ENCODE data around the gene COMMD10.

Gene COMMD10

DNA sequence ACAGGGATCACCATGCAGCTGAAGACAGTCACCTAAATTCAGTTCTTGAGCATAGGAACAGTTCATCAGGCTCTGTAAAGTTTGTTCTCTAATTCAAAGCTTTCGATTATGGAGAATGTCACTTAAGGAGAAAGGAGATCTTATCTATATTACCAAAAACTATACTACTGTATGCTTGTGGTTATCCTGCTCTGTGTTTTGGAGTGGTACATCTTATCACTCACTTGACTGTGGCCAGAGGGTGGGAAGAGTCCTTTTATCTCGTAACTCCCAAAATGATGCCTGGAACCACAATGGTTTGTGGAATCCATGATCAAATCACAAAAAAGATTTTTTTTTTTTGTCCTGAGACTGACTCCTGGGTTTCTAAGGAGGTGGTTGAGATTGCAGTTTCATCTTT, 230.7 kb downstream of the COMMD10 start:
- H4K20me1 ChIP-seq: no peaks in the 10 kb centered on the region
- no peak overlapping the region for H3K27ac ChIP-seq
- no peak overlapping the region for H3K4me3 ChIP-seq
- no peak overlapping the region for H3K9ac ChIP-seq
- peaks cover 23% of the 10 kb centered on the region for H3K9me3 ChIP-seq
- no peak for TF ChIP-seq Cebpa-rat (IDR thresholded peaks at IDR 0.05)
- no peaks in the 10 kb centered on the region for H3K4me1 ChIP-seq
- no peak overlapping the region for H3K4me2 ChIP-seq
- H3K27me3 ChIP-seq: no peaks in the 10 kb centered on the region
- H3K36me3 ChIP-seq: peaks cover 29% of the 10 kb centered on the region

DNA sequence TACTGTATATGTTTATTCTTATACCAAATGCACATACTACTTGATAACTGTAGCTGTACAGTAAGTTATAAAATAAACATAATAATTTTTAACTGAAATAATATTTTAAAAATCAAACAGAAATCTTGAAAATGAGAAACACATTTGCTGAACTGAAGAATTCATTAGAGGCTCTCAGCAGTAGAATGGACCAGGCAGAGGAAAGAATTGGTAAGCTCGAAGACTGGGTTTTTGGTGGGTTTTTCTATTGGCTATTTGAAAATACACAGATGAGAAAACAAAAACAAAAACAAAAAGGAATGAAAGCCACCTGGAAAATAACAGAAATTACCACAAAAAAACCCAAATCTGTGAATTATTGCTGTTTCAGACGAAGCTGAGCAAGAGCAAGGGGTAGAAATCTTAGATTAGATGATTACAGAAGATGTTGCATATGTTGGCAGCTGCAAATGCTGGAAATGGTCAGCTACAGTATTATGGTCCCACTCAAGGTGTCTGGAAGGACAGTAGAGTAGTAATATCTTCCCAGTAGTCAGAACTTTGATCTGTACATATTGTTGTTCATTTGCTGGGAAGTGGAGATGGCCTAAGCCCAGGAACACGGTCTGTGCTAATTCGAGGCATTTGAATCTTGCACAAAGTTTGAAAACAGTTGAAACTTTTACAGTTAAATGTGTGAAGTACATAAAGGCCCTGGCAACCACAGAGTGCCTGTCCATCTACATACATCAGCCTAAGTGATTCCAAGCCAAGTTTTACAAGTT, 233.4 kb downstream of the COMMD10 start:
- no peaks in the 10 kb centered on the region for H4K20me1 ChIP-seq
- H3K36me3 ChIP-seq: peaks cover 29% of the 10 kb centered on the region
- H3K4me1 ChIP-seq: 0 out of 2 replicates have a peak, but pooled peaks cover 5% of the 10 kb centered on the region
- no peaks in the 10 kb centered on the region for H3K27me3 ChIP-seq
- peaks cover 23% of the 10 kb centered on the region for H3K9me3 ChIP-seq
- H3K27ac ChIP-seq: no peak overlapping the region
- H3K9ac ChIP-seq: no peak overlapping the region
- no peak for TF ChIP-seq Cebpa-rat (IDR thresholded peaks at IDR 0.05)
- H3K4me3 ChIP-seq: no peak overlapping the region
- no peak overlapping the region for H3K4me2 ChIP-seq

DNA sequence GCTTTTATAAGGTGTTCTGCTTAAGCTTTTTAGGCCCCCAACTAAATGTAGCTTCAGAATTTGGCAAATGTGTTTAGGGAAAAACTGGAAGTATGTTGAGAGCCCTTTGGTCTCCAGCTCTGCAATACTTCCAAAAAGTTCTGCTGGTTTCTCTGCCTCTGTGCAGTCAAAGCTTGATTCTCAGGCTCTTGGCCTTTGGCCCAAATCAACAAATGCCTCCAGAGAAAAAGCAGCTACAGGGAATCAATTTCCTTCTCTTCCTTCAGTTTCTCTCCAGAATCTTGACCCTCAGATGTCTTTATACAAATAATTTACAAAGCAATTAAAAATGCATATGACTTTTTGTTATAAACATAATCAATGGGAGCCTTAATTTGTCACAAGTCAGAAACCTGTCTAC, 235.7 kb downstream of the COMMD10 start:
- no peak overlapping the region for H3K27ac ChIP-seq
- no peaks in the 10 kb centered on the region for H4K20me1 ChIP-seq
- H3K9me3 ChIP-seq: peaks cover 23% of the 10 kb centered on the region
- H3K9ac ChIP-seq: no peak overlapping the region
- 0 out of 2 replicates have a peak, but pooled peaks cover 5% of the 10 kb centered on the region for H3K4me1 ChIP-seq
- TF ChIP-seq Cebpa-rat (IDR thresholded peaks at IDR 0.05): no peak
- H3K4me3 ChIP-seq: no peak overlapping the region
- H3K4me2 ChIP-seq: no peak overlapping the region
- no peaks in the 10 kb centered on the region for H3K27me3 ChIP-seq
- H3K36me3 ChIP-seq: peaks cover 23% of the 10 kb centered on the region

DNA sequence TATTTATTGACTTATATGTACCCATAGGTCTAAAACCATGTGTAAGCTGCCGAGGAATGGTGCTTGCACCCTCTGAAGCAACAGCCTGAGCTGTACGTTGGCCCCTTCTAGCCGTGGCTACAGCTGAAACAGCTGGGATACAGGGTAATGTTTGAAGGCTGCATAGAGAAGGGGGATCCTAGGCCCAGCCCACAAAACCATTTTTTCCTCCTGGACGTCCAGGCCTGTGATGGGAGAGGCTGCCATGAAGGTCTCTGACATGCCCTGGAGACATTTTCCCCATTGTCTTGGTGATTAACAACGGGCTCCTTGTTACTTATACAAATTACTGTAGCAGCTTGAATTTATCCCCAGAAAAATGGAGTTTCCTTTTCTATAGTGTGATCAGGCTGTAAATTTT, 244.7 kb downstream of the COMMD10 start:
- Histone ChIP-seq H3K27ac (no peak overlapping the region), H3K9ac (no peak overlapping the region), H3K4me2 (no peak overlapping the region), H3K9me3 (peaks cover 32% of the 10 kb centered on the region), H3K36me3 (peaks cover 33% of the 10 kb centered on the region), H3K27me3 (no peaks in the 10 kb centered on the region), H3K4me3 (no peak overlapping the region), H3K4me1 (no peaks in the 10 kb centered on the region), H4K20me1 (no peaks in the 10 kb centered on the region)
- TF ChIP-seq Cebpa-rat (IDR thresholded peaks at IDR 0.05): no peak

DNA sequence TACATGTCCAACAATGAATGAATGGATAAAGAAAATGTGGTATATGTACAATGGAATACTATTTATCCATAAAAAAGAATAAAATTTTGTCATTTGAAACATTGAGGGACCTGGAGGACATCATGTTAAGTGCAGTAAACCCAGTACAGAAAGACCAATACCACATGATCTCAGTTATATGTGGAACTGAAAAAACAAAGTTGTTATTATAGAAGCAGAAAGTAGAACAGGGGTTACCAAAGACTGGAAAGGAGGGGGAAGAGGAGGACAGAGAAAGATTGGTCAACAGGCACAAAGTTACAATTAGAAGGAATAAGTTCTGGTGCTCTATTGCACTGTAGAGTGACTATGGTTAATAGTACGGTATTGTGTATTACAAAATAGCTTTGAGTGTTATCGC, 256.0 kb downstream of the COMMD10 start:
- Histone ChIP-seq H3K27ac (no peak overlapping the region), H3K4me3 (no peak overlapping the region), H3K36me3 (no peaks in the 10 kb centered on the region), H3K4me1 (peaks cover 6% of the 10 kb centered on the region), H3K9me3 (peaks cover 6% of the 10 kb centered on the region), H3K4me2 (no peak overlapping the region), H3K9ac (no peak overlapping the region), H3K27me3 (no peaks in the 10 kb centered on the region), H4K20me1 (no peaks in the 10 kb centered on the region)
- no peak for TF ChIP-seq Cebpa-rat (IDR thresholded peaks at IDR 0.05)

All from BLaER1 (cell line).